HepG2 (cell line): Measurements from ENCODE around the gene HIRA. TPM values are rescaled to one million over a fixed set of nuclear protein-coding genes. Genes with fewer than 3 reads are reported as not detected.

Experiments
- ASH2L ChIP-seq: fragments of 300-600, 200-600 bp; sonication (generic); IDR thresholded peaks from 2 replicates; pipeline ENCODE4 v1.7.0; 2017; ENCODE audit warnings: low read depth, mild to moderate bottlenecking, moderate library complexity, mixed read lengths, low read length; ENCODE audit not compliant: insufficient read length
- ATF7-NPFF ChIP-seq: sonication (generic); formaldehyde crosslinking; IDR thresholded peaks from 2 replicates; pipeline ENCODE4 v1.8.1; 2023; ENCODE audit warnings: mild to moderate bottlenecking, low read depth, missing genetic modification reagents, moderate library complexity
- ATM ChIP-seq: fragments of 450-650 bp; IDR thresholded peaks from 2 replicates; pipeline ENCODE4 v1.7.1; 2017; ENCODE audit warnings: mild to moderate bottlenecking, borderline replicate concordance
- BRCA1 ChIP-seq: sonication (generic); formaldehyde crosslinking; IDR thresholded peaks from 2 replicates; pipeline ENCODE4 v1.4.0; 2020; ENCODE audit warnings: missing genetic modification reagents
- EP300 ChIP-seq, 3 experiments: sonication (generic) in 1 of 3; formaldehyde crosslinking in 1 of 3; IDR thresholded peaks; 2 replicates each; pipeline versions ENCODE4 v1.5.1 to v1.6.1; 2011 to 2020; ENCODE audit warnings: low read depth in 2 of 3, low read length in 2 of 3, borderline replicate concordance in 1 of 3, improper control_type of control experiment in 1 of 3, mild to moderate bottlenecking in 1 of 3, missing genetic modification reagents in 1 of 3, moderate library complexity in 1 of 3
- ETV6 ChIP-seq: sonication (generic); formaldehyde crosslinking; conservative IDR thresholded peaks from 2 replicates; pipeline ENCODE4 v1.4.0; 2020; ENCODE audit warnings: missing genetic modification reagents
- FOXM1 ChIP-seq: sonication (generic); formaldehyde crosslinking; IDR thresholded peaks from 2 replicates; pipeline ENCODE4 v1.5.0; 2020; ENCODE audit warnings: missing genetic modification reagents
- NBN ChIP-seq: fragments of 450-650 bp; conservative IDR thresholded peaks from 2 replicates; pipeline ENCODE4 v1.6.1; 2017
- NFYB ChIP-seq: sonication (generic); formaldehyde crosslinking; IDR thresholded peaks from 2 replicates; pipeline ENCODE4 v1.4.0; 2020; ENCODE audit warnings: missing genetic modification reagents
- PBX2 ChIP-seq: IDR thresholded peaks from 2 replicates; pipeline ENCODE4 v1.6.1; 2016; ENCODE audit warnings: control low read depth
- PHF21A ChIP-seq: sonication (generic); formaldehyde crosslinking; IDR thresholded peaks from 2 replicates; pipeline ENCODE4 v1.5.0; 2020; ENCODE audit warnings: mild to moderate bottlenecking, missing genetic modification reagents
- RBFOX2 ChIP-seq: fragments of 200-400 bp; formaldehyde crosslinking; IDR thresholded peaks from 2 replicates; pipeline ENCODE4 v1.6.1; 2017; ENCODE audit warnings: low read depth, mild to moderate bottlenecking, low read length
- SAP130 ChIP-seq: IDR thresholded peaks from 2 replicates; pipeline ENCODE4 v1.6.1; 2016; ENCODE audit warnings: low read depth
- SMAD9 ChIP-seq: sonication (generic); formaldehyde crosslinking; IDR thresholded peaks from 2 replicates; pipeline ENCODE4 v1.5.1; 2020; ENCODE audit warnings: mild to moderate bottlenecking, missing genetic modification reagents
- SNAPC2 ChIP-seq: sonication (generic); formaldehyde crosslinking; IDR thresholded peaks from 2 replicates; pipeline ENCODE4 v1.8.1; 2022; ENCODE audit warnings: mild to moderate bottlenecking, missing genetic modification reagents
- TEF ChIP-seq: sonication (generic); formaldehyde crosslinking; IDR thresholded peaks from 2 replicates; pipeline ENCODE4 v1.5.0; 2020; ENCODE audit warnings: missing genetic modification reagents
- TGIF2 ChIP-seq: IDR thresholded peaks from 2 replicates; pipeline ENCODE4 v1.6.1; 2016; ENCODE audit warnings: control low read depth, missing compliant biosample characterization
- TMF1 ChIP-seq: sonication (generic); formaldehyde crosslinking; IDR thresholded peaks from 2 replicates; pipeline ENCODE4 v1.8.1; 2022; ENCODE audit warnings: low read depth, missing genetic modification reagents
- ZNF20 ChIP-seq: sonication (generic); formaldehyde crosslinking; IDR thresholded peaks from 2 replicates; pipeline ENCODE4 v1.4.0; 2020; ENCODE audit warnings: mild to moderate bottlenecking, moderate library complexity, missing genetic modification reagents
- ZNF207 ChIP-seq: fragments of 450-650 bp; IDR thresholded peaks from 2 replicates; pipeline ENCODE4 v1.6.1; 2016; ENCODE audit warnings: antibody characterized with exemption, borderline replicate concordance
- ZNF225 ChIP-seq: sonication (generic); formaldehyde crosslinking; IDR thresholded peaks from 2 replicates; pipeline ENCODE4 v1.4.0; 2020; ENCODE audit warnings: mild to moderate bottlenecking, missing genetic modification reagents
- ZNF260 ChIP-seq: sonication (generic); formaldehyde crosslinking; IDR thresholded peaks from 2 replicates; pipeline ENCODE4 v1.4.0; 2020; ENCODE audit warnings: missing genetic modification reagents, low read depth, mild to moderate bottlenecking, borderline replicate concordance
- ZNF367 ChIP-seq: sonication (generic); formaldehyde crosslinking; IDR thresholded peaks from 2 replicates; pipeline ENCODE4 v1.4.0; 2020; ENCODE audit warnings: missing genetic modification reagents, borderline replicate concordance
- ZNF383 ChIP-seq: sonication (generic); formaldehyde crosslinking; IDR thresholded peaks from 2 replicates; pipeline ENCODE4 v1.4.0; 2020; ENCODE audit warnings: missing genetic modification reagents, mild to moderate bottlenecking, borderline replicate concordance
- ZNF503 ChIP-seq: sonication (generic); formaldehyde crosslinking; IDR thresholded peaks from 2 replicates; pipeline ENCODE4 v1.4.0; 2020; ENCODE audit warnings: missing genetic modification reagents
- ZNF598 ChIP-seq: sonication (generic); formaldehyde crosslinking; IDR thresholded peaks from 2 replicates; pipeline ENCODE4 v1.5.1; 2020; ENCODE audit warnings: mild to moderate bottlenecking, missing genetic modification reagents, borderline replicate concordance
- ZNF749 ChIP-seq: sonication (generic); formaldehyde crosslinking; IDR thresholded peaks from 2 replicates; pipeline ENCODE4 v1.8.0; 2022; ENCODE audit warnings: mild to moderate bottlenecking, missing genetic modification reagents, moderate library complexity, borderline replicate concordance
- ZNF768 ChIP-seq: sonication (generic); formaldehyde crosslinking; IDR thresholded peaks from 2 replicates; pipeline ENCODE4 v1.4.0; 2020; ENCODE audit warnings: missing genetic modification reagents
- ZNF776 ChIP-seq: sonication (generic); formaldehyde crosslinking; IDR thresholded peaks from 2 replicates; pipeline ENCODE4 v1.4.0; 2020; ENCODE audit warnings: mild to moderate bottlenecking, missing genetic modification reagents
- polyA plus RNA-seq, 8 experiments: library from polyadenylated mRNA; depleted of rRNA in 3 of 8; stranded (reverse) in 7 of 8; unstranded in 1 of 8; fragments of >200 nt; fragmentation: Illumina TruSeq in 4 of 8; extraction: Trizol in 4 of 8; gene quantifications; 2 replicates each; pipeline versions ENCODE4 v1.2.1 to v1.2.3, GENCODE V29; 2011 to 2016; ENCODE audit warnings: low read depth in 4 of 8, missing spikeins in 1 of 8, mixed read lengths in 1 of 8; ENCODE audit not compliant: insufficient read depth in 1 of 8
- total RNA-seq, 5 experiments: library from RNA; depleted of rRNA; stranded (reverse); fragments of >200 nt; fragmentation: Illumina TruSeq; extraction: Trizol; gene quantifications; 2 replicates each; pipeline ENCODE4 v1.2.3, GENCODE V29; 2016; ENCODE audit warnings: low read depth in 1 of 5

HIRA gene
- total and polyA plus RNA-seq, 2 of the 13 experiments (the other 11 are each of a cell fraction or from before 2014, with no cell fraction given) = 21.5 to 29.2 TPM

GRCh38 chr22:19291218-19291579 is 140.3 kb downstream of the HIRA start (continued):
- TF ChIP-seq PBX2 = no peak
- no peak for TF ChIP-seq EP300 (IDR thresholded peaks at IDR 0.05; ENCODE audit: low read depth in 2 of 2, low read length in 2 of 2)
- TF ChIP-seq EP300 (CRISPR knock-in tag; IDR thresholded peaks at IDR 0.05; ENCODE audit: borderline replicate concordance) = no peak
- no peak for TF ChIP-seq ZNF503 (CRISPR knock-in tag)
- no peak for TF ChIP-seq RBFOX2
- no peak for TF ChIP-seq BRCA1 (CRISPR knock-in tag)
- no peak for TF ChIP-seq TEF (CRISPR knock-in tag)
- 0 out of 2 replicates have a peak, but pooled peaks have one; percentile 36 for TF ChIP-seq TMF1 (CRISPR knock-in tag)
- TF ChIP-seq FOXM1 = no peak
- TF ChIP-seq ZNF768 (CRISPR knock-in tag) = no peak; the same call in 1 of the 2 replicates
- TF ChIP-seq SNAPC2 (CRISPR knock-in tag) = 0 out of 2 replicates have a peak, but pooled peaks have one; percentile 34
- TF ChIP-seq NFYB (CRISPR knock-in tag) = no peak
- no peak for TF ChIP-seq ZNF598
- TF ChIP-seq ZNF260 (CRISPR knock-in tag) = no peak
- TF ChIP-seq ZNF225 (CRISPR knock-in tag) = peak; percentile 81; the same call in 1 of the 2 replicates
- no peak for TF ChIP-seq ASH2L
- TF ChIP-seq ZNF749 (CRISPR knock-in tag) = no peak
- TF ChIP-seq SMAD9 (CRISPR knock-in tag) = no peak
- no peak for TF ChIP-seq ZNF383
- TF ChIP-seq NBN = no peak
- TF ChIP-seq ZNF207 = no peak
- peak; percentile 13; the same call in 1 of the 2 replicates for TF ChIP-seq ETV6 (CRISPR knock-in tag)
- no peak for TF ChIP-seq ZNF367
- no peak for TF ChIP-seq PHF21A (CRISPR knock-in tag)
- TF ChIP-seq ZNF20 (CRISPR knock-in tag) = no peak
- peak; percentile 55 for TF ChIP-seq SAP130
- TF ChIP-seq ATM = no peak
- no peak for TF ChIP-seq ZNF776 (CRISPR knock-in tag)
- no peak for TF ChIP-seq TGIF2 (CRISPR knock-in tag)
- TF ChIP-seq ATF7-NPFF (CRISPR knock-in tag) = peak; percentile 31; the same call in 1 of the 2 replicates
